RWPE2 (cell line): Measurements from ENCODE around the gene MRM2.

Experiments
- ATAC-seq: fragments of 200-7000 bp; cut with Tn5 transposase; 3 replicates; pipeline ENCODE4 v1.9.1; 2021; ENCODE audit warnings: low read depth
- DNase-seq: peaks from one replicate; pipeline ENCODE4 v3.0.0-alpha.2; 2020; ENCODE audit warnings: low spot score
- H3K27ac ChIP-seq: fragments of 450-650 bp; 2 replicates; pipeline ENCODE4 v1.5.1; 2017; ENCODE audit warnings: mild to moderate bottlenecking; ENCODE audit not compliant: poor library complexity, severe bottlenecking
- H3K27me3 ChIP-seq: fragments of 250-450 bp; sonication (Bioruptor Pico); 2 replicates; pipeline ENCODE4 v1.5.1; 2021; ENCODE audit warnings: mild to moderate bottlenecking, moderate library complexity; ENCODE audit not compliant: insufficient read depth, poor library complexity, severe bottlenecking
- H3K36me3 ChIP-seq: fragments of 250-450 bp; sonication (Bioruptor Pico); 2 replicates; pipeline ENCODE4 v1.5.1; 2020; ENCODE audit warnings: low read depth, mild to moderate bottlenecking, moderate library complexity
- H3K4me1 ChIP-seq: fragments of 250-450 bp; sonication (Bioruptor Pico); 2 replicates; pipeline ENCODE4 v1.5.1; 2021; ENCODE audit warnings: mild to moderate bottlenecking, moderate library complexity; ENCODE audit not compliant: insufficient read depth, poor library complexity, severe bottlenecking
- H3K4me3 ChIP-seq: fragments of 250-450 bp; sonication (Bioruptor Pico); 2 replicates; pipeline ENCODE4 v1.5.1; 2021; ENCODE audit warnings: mild to moderate bottlenecking, moderate library complexity; ENCODE audit not compliant: severe bottlenecking
- H3K9me3 ChIP-seq: fragments of 250-450 bp; sonication (Bioruptor Pico); 2 replicates; pipeline ENCODE4 v1.5.1; 2021; ENCODE audit warnings: mild to moderate bottlenecking, moderate library complexity; ENCODE audit not compliant: severe bottlenecking
- TF ChIP-seq, protein P1 (sequence below): fragments of 450-650 bp; IDR thresholded peaks from one replicate; pipeline ENCODE4 v1.5.1; 2017; ENCODE audit warnings: mild to moderate bottlenecking, moderate library complexity; ENCODE audit not compliant: poor library complexity, severe bottlenecking

The MRM2 gene

GRCh38 chr7:2237109-2237602 lies 4.8 kb downstream of the MRM2 start:
- DNase-seq, result no peak
- TF ChIP-seq, protein P1, sequence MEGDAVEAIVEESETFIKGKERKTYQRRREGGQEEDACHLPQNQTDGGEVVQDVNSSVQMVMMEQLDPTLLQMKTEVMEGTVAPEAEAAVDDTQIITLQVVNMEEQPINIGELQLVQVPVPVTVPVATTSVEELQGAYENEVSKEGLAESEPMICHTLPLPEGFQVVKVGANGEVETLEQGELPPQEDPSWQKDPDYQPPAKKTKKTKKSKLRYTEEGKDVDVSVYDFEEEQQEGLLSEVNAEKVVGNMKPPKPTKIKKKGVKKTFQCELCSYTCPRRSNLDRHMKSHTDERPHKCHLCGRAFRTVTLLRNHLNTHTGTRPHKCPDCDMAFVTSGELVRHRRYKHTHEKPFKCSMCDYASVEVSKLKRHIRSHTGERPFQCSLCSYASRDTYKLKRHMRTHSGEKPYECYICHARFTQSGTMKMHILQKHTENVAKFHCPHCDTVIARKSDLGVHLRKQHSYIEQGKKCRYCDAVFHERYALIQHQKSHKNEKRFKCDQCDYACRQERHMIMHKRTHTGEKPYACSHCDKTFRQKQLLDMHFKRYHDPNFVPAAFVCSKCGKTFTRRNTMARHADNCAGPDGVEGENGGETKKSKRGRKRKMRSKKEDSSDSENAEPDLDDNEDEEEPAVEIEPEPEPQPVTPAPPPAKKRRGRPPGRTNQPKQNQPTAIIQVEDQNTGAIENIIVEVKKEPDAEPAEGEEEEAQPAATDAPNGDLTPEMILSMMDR, result no peak
- Histone ChIP-seq H3K27me3 (no peaks in the 10 kb centered on the region), H3K36me3 (peaks cover 63% of the 10 kb centered on the region), H3K9me3 (no peaks in the 10 kb centered on the region), H3K4me3 (no peak overlapping the region), H3K27ac (peak overlapping the region; percentile 45), H3K4me1 (peaks cover 10% of the 10 kb centered on the region)
- no peak for ATAC-seq

- TF ChIP-seq, protein P1, result no peak
- ATAC-seq (no peak), DNase-seq (no peak)
- H3K27ac ChIP-seq, result peak overlapping the region; percentile 38
- no peaks in the 10 kb centered on the region for H3K27me3 ChIP-seq
- no peaks in the 10 kb centered on the region for H3K9me3 ChIP-seq
- peaks cover 55% of the 10 kb centered on the region for H3K36me3 ChIP-seq
- H3K4me1 ChIP-seq, result peaks cover 15% of the 10 kb centered on the region
- H3K4me3 ChIP-seq, result no peak overlapping the region
Measured at GRCh38 chr7:2233926-2234325, 8.1 kb downstream of the MRM2 start.

- Histone ChIP-seq H3K36me3 (peaks cover 47% of the 10 kb centered on the region), H3K4me1 (peaks cover 15% of the 10 kb centered on the region), H3K9me3 (no peaks in the 10 kb centered on the region), H3K4me3 (peak within 1 kb of the TSS; percentile 76), H3K27ac (peak within 1 kb of the TSS; percentile 38), H3K27me3 (no peaks in the 10 kb centered on the region)
- peak; percentile 86 for ATAC-seq
- DNase-seq, result peak; percentile 89
- TF ChIP-seq, protein P1, result no peak
Measured at GRCh38 chr7:2232766-2233520, 9.1 kb downstream of the MRM2 start, which contains the start of gene MAD1L1. MAD1L1 (minus strand) TSS chr7:2232945; CDS start chr7:2230133, 2,812 bp downstream.

GRCh38 chr7:2231992-2232765 lies 9.8 kb downstream of the MRM2 start:
- DNase-seq (no peak), ATAC-seq (peak; percentile 55)
- Histone ChIP-seq H3K9me3 (no peaks in the 10 kb centered on the region), H3K36me3 (peaks cover 45% of the 10 kb centered on the region), H3K4me3 (peak overlapping the region; percentile 76), H3K4me1 (peaks cover 11% of the 10 kb centered on the region), H3K27ac (peak overlapping the region; percentile 38), H3K27me3 (no peaks in the 10 kb centered on the region)
- TF ChIP-seq, protein P1, result no peak
